SK-N-SH treated with all-trans-retinoic acid at 6 μM for 48 hours (cell line): ENCODE data around the gene CCDC170.

Experiments used
- ATAC-seq: fragments of 200-7000 bp; cut with Tn5 transposase; 3 replicates; pipeline ENCODE4 v1.9.1; 2020; ENCODE audit warnings: mild to moderate bottlenecking, moderate library complexity
- ARNTL ChIP-seq: fragments of 450-650 bp; formaldehyde crosslinking; IDR thresholded peaks from 2 replicates; pipeline ENCODE4 v1.5.0; 2020; ENCODE audit warnings: low read depth, mild to moderate bottlenecking, moderate library complexity, borderline replicate concordance
- BACH2 ChIP-seq: fragments of 250-450 bp; sonication (Bioruptor Pico); IDR thresholded peaks from 2 replicates; pipeline ENCODE4 v1.9.0; 2021; ENCODE audit warnings: mild to moderate bottlenecking, borderline replicate concordance
- CSDC2 ChIP-seq: fragments of 250-450 bp; sonication (Bioruptor Pico); IDR thresholded peaks from 2 replicates; pipeline ENCODE4 v1.5.0; 2020; ENCODE audit warnings: mild to moderate bottlenecking, moderate library complexity
- ESRRG ChIP-seq: fragments of 250-450 bp; sonication (Bioruptor Pico); IDR thresholded peaks from 2 replicates; pipeline ENCODE4 v1.6.1; 2021; ENCODE audit warnings: mild to moderate bottlenecking
- GLIS3 ChIP-seq: fragments of 250-450 bp; sonication (Bioruptor Pico); IDR thresholded peaks from 2 replicates; pipeline ENCODE4 v1.5.0; 2020; ENCODE audit warnings: mild to moderate bottlenecking, moderate library complexity
- ISL1 ChIP-seq: fragments of 250-450 bp; sonication (Bioruptor Pico); IDR thresholded peaks from 2 replicates; pipeline ENCODE4 v2.1.2; 2022; ENCODE audit warnings: mild to moderate bottlenecking, moderate library complexity
- OSR1 ChIP-seq: fragments of 250-450 bp; sonication (Bioruptor Pico); IDR thresholded peaks from 2 replicates; pipeline ENCODE4 v1.8.0; 2022; ENCODE audit warnings: moderate library complexity, mild to moderate bottlenecking, inconsistent platforms
- PPARA ChIP-seq: fragments of 250-450 bp; sonication (Bioruptor Pico); IDR thresholded peaks from 2 replicates; pipeline ENCODE4 v1.5.0; 2020; ENCODE audit warnings: mild to moderate bottlenecking, borderline replicate concordance
- RARB ChIP-seq: fragments of 250-450 bp; sonication (Bioruptor Pico); IDR thresholded peaks from 2 replicates; pipeline ENCODE4 v1.8.0; 2021; ENCODE audit warnings: mild to moderate bottlenecking, moderate library complexity
- SNAI2 ChIP-seq: fragments of 250-450 bp; sonication (Bioruptor Pico); IDR thresholded peaks from 2 replicates; pipeline ENCODE4 v1.5.0; 2020; ENCODE audit warnings: mild to moderate bottlenecking, moderate library complexity
- TOX ChIP-seq: fragments of 250-450 bp; sonication (Bioruptor Pico); IDR thresholded peaks from 2 replicates; pipeline ENCODE4 v1.8.0; 2021; ENCODE audit warnings: mild to moderate bottlenecking, moderate library complexity, borderline replicate concordance
- ZC3H10 ChIP-seq: fragments of 250-450 bp; sonication (Bioruptor Pico); IDR thresholded peaks from 2 replicates; pipeline ENCODE4 v1.5.1; 2021; ENCODE audit warnings: mild to moderate bottlenecking, moderate library complexity
- ZFP3 ChIP-seq: fragments of 250-450 bp; sonication (Bioruptor Pico); IDR thresholded peaks from 2 replicates; pipeline ENCODE4 v1.5.0; 2020; ENCODE audit warnings: mild to moderate bottlenecking, moderate library complexity
- ZNF565 ChIP-seq: fragments of 450-650 bp; formaldehyde crosslinking; conservative IDR thresholded peaks from 2 replicates; pipeline ENCODE4 v1.5.0; 2020; ENCODE audit warnings: low read depth, mild to moderate bottlenecking, moderate library complexity
- ZNF70 ChIP-seq: fragments of 450-650 bp; formaldehyde crosslinking; IDR thresholded peaks from 2 replicates; pipeline ENCODE4 v1.5.0; 2020; ENCODE audit warnings: mild to moderate bottlenecking, moderate library complexity
- ZNF8 ChIP-seq: fragments of 450-650 bp; formaldehyde crosslinking; IDR thresholded peaks from 2 replicates; pipeline ENCODE4 v1.5.0; 2020; ENCODE audit warnings: mild to moderate bottlenecking, moderate library complexity
- TF ChIP-seq, protein P1 (sequence below): fragments of 250-450 bp; sonication (Bioruptor Pico); IDR thresholded peaks from 2 replicates; pipeline ENCODE4 v1.8.0; 2021; ENCODE audit warnings: low read depth, mild to moderate bottlenecking, moderate library complexity, borderline replicate concordance
- TF ChIP-seq, protein P2 (sequence below): fragments of 250-450 bp; sonication (Bioruptor Pico); IDR thresholded peaks from 2 replicates; pipeline ENCODE4 v1.5.1; 2020; ENCODE audit warnings: low read depth, mild to moderate bottlenecking, moderate library complexity
- TF ChIP-seq, protein P3 (sequence below): fragments of 250-450 bp; sonication (Bioruptor Pico); IDR thresholded peaks from 2 replicates; pipeline ENCODE4 v1.8.0; 2020; ENCODE audit warnings: mild to moderate bottlenecking, moderate library complexity, borderline replicate concordance
- TF ChIP-seq, protein P4 (sequence below): fragments of 250-450 bp; sonication (Bioruptor Pico); IDR thresholded peaks from 2 replicates; pipeline ENCODE4 v1.5.0; 2020; ENCODE audit warnings: mild to moderate bottlenecking, moderate library complexity
- TF ChIP-seq, protein P5 (sequence below): fragments of 250-450 bp; sonication (Bioruptor Pico); IDR thresholded peaks from 2 replicates; pipeline ENCODE4 v1.5.1; 2021; ENCODE audit warnings: mild to moderate bottlenecking, moderate library complexity

The CCDC170 gene

DNA sequence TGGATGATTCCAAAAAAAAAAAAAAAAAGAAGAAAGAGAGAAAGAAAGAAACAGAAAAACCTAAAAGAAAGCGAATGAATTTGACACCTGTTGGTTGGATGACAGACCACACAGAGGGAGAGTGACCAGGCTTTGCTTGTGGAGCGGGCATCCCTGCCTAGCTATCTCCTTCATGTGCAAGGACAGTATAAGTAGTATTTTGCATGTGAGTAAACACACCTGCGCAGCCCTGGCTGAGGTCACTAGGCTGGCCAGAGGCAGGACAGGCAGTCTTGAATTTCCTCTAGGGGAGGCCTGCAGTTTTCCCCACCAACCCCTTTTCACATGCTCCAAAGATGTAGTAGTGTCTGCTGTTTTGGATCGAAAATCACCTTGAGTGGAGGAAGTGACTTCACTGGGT lies 126.4 kb downstream of the CCDC170 start:
- no peak for ATAC-seq
- TF ChIP-seq OSR1 (CRISPR knock-in tag) (no peak), ZNF565 (CRISPR knock-in tag) (no peak)

DNA sequence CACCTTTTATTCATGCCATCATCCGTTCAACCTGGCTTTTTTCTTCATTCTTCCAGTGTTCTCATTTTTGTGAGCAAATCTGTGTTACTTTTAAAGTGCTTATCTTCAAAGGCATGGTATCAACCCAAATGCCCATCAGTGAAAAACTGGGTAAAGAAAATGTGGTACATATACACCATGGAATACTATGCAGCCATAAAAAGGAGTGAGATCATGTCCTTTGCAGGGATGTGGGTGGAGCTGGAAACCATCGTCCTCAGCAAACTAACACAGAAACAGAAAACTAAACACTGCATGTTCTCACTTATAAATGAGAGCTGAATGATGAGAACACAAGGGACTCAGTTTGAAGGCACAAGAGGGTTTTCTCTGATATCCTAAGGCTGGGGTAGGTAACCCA lies 130.3 kb downstream of the CCDC170 start:
- no peak for ATAC-seq
- TF ChIP-seq, protein P1, sequence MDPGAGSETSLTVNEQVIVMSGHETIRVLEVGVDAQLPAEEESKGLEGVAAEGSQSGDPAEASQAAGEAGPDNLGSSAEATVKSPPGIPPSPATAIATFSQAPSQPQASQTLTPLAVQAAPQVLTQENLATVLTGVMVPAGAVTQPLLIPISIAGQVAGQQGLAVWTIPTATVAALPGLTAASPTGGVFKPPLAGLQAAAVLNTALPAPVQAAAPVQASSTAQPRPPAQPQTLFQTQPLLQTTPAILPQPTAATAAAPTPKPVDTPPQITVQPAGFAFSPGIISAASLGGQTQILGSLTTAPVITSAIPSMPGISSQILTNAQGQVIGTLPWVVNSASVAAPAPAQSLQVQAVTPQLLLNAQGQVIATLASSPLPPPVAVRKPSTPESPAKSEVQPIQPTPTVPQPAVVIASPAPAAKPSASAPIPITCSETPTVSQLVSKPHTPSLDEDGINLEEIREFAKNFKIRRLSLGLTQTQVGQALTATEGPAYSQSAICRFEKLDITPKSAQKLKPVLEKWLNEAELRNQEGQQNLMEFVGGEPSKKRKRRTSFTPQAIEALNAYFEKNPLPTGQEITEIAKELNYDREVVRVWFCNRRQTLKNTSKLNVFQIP = no peak

DNA sequence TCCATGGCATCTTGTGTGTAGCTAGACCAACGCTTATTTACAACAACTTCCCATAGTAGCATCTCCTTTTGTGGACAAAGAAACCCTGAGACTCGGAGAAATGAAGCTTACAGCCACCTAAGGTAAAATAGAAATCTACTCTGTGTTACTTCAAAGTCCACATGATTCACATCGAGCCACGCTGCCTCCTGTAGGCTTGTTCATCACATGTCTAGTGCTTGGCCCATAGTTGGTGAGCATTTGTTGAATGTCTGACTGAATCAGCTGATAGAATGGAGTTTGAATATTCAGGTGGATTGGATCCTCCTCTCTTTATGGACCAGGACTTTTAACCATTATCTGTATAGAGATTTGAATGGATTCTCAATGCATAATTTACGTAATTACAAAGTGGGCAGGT lies 130.7 kb downstream of the CCDC170 start:
- no peak for ATAC-seq
- no peak for TF ChIP-seq PPARA (CRISPR knock-in tag)
- TF ChIP-seq, protein P2, sequence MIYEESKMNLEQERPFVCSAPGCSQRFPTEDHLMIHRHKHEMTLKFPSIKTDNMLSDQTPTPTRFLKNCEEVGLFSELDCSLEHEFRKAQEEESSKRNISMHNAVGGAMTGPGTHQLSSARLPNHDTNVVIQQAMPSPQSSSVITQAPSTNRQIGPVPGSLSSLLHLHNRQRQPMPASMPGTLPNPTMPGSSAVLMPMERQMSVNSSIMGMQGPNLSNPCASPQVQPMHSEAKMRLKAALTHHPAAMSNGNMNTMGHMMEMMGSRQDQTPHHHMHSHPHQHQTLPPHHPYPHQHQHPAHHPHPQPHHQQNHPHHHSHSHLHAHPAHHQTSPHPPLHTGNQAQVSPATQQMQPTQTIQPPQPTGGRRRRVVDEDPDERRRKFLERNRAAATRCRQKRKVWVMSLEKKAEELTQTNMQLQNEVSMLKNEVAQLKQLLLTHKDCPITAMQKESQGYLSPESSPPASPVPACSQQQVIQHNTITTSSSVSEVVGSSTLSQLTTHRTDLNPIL (CRISPR knock-in tag) = no peak
- TF ChIP-seq OSR1 (CRISPR knock-in tag) = no peak
- no peak for TF ChIP-seq ZC3H10
- TF ChIP-seq ZNF8 (CRISPR knock-in tag) = no peak
- TF ChIP-seq BACH2 (CRISPR knock-in tag) = no peak
- TF ChIP-seq, protein P1 = no peak
- no peak for TF ChIP-seq CSDC2 (CRISPR knock-in tag)
- TF ChIP-seq, protein P3, sequence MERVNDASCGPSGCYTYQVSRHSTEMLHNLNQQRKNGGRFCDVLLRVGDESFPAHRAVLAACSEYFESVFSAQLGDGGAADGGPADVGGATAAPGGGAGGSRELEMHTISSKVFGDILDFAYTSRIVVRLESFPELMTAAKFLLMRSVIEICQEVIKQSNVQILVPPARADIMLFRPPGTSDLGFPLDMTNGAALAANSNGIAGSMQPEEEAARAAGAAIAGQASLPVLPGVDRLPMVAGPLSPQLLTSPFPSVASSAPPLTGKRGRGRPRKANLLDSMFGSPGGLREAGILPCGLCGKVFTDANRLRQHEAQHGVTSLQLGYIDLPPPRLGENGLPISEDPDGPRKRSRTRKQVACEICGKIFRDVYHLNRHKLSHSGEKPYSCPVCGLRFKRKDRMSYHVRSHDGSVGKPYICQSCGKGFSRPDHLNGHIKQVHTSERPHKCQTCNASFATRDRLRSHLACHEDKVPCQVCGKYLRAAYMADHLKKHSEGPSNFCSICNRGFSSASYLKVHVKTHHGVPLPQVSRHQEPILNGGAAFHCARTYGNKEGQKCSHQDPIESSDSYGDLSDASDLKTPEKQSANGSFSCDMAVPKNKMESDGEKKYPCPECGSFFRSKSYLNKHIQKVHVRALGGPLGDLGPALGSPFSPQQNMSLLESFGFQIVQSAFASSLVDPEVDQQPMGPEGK = no peak
- no peak for TF ChIP-seq ARNTL
- TF ChIP-seq ESRRG (CRISPR knock-in tag) = no peak
- no peak for TF ChIP-seq GLIS3
- TF ChIP-seq, protein P4, sequence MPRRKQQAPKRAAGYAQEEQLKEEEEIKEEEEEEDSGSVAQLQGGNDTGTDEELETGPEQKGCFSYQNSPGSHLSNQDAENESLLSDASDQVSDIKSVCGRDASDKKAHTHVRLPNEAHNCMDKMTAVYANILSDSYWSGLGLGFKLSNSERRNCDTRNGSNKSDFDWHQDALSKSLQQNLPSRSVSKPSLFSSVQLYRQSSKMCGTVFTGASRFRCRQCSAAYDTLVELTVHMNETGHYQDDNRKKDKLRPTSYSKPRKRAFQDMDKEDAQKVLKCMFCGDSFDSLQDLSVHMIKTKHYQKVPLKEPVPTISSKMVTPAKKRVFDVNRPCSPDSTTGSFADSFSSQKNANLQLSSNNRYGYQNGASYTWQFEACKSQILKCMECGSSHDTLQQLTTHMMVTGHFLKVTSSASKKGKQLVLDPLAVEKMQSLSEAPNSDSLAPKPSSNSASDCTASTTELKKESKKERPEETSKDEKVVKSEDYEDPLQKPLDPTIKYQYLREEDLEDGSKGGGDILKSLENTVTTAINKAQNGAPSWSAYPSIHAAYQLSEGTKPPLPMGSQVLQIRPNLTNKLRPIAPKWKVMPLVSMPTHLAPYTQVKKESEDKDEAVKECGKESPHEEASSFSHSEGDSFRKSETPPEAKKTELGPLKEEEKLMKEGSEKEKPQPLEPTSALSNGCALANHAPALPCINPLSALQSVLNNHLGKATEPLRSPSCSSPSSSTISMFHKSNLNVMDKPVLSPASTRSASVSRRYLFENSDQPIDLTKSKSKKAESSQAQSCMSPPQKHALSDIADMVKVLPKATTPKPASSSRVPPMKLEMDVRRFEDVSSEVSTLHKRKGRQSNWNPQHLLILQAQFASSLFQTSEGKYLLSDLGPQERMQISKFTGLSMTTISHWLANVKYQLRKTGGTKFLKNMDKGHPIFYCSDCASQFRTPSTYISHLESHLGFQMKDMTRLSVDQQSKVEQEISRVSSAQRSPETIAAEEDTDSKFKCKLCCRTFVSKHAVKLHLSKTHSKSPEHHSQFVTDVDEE = no peak
- no peak for TF ChIP-seq SNAI2 (CRISPR knock-in tag)
- no peak for TF ChIP-seq ISL1
- TF ChIP-seq TOX (CRISPR knock-in tag) = no peak
- no peak for TF ChIP-seq ZFP3
- TF ChIP-seq RARB (CRISPR knock-in tag) = no peak

DNA sequence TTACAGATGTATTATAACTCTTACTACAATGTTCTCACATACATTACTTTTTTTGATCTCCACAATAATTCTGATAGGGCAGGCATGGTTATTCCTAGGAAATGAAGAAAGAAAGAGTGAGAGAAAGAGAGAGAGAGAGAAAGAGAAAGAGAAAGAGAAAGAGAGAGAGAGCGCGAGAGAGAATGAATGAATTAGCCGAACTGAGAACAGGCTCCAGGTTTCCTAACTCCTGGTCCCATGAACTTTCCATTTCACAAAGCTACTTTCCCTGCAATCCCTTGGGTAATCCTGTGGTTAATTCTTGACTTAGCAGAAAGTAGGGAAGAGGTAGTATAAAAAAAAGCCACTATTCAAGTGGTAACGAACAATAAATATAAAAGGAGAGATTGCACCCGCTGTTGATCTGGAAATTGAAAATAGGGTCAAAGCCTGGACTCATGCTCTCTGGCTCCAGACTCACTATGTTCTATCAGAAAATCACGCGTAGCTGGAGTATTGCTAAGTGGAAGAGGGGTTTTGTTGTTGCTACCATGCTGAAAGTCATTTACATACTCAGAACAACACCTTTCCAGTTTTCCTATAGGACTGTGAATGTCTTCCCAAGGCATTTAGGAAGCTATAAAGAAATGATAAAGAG lies 131.2 kb downstream of the CCDC170 start:
- ATAC-seq = no peak
- TF ChIP-seq ZNF70 (CRISPR knock-in tag) (no peak), TOX (CRISPR knock-in tag) (no peak), ESRRG (CRISPR knock-in tag) (no peak), CSDC2 (CRISPR knock-in tag) (no peak)
- TF ChIP-seq, protein P2 (CRISPR knock-in tag) = no peak
- TF ChIP-seq, protein P3 = no peak
- TF ChIP-seq, protein P5, sequence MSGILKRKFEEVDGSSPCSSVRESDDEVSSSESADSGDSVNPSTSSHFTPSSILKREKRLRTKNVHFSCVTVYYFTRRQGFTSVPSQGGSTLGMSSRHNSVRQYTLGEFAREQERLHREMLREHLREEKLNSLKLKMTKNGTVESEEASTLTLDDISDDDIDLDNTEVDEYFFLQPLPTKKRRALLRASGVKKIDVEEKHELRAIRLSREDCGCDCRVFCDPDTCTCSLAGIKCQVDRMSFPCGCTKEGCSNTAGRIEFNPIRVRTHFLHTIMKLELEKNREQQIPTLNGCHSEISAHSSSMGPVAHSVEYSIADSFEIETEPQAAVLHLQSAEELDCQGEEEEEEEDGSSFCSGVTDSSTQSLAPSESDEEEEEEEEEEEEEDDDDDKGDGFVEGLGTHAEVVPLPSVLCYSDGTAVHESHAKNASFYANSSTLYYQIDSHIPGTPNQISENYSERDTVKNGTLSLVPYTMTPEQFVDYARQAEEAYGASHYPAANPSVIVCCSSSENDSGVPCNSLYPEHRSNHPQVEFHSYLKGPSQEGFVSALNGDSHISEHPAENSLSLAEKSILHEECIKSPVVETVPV (CRISPR knock-in tag) = no peak
- TF ChIP-seq, protein P1 = no peak
